Cardiac septum (tissue), 1 donor: ENCODE data around the gene NBEAL2. TPM values are rescaled to one million over a fixed set of nuclear protein-coding genes. Genes with fewer than 3 reads are reported as not detected.
A peak's percentile ranks its signal among the peaks of the same experiment; 100 is the strongest.
"Not testable (repeated sequence)": the region's sequence is repeated elsewhere in the genome, so short reads cannot be mapped to it uniquely, and the experiment has no call there.

ENCODE experiments used
- DNase-seq: peaks from one replicate; pipeline ENCODE4 v3.0.0-alpha.2; 2020; ENCODE audit warnings: low spot score
- intact Hi-C: fragments of 100-400 bp; cut with DNase I; formaldehyde crosslinking; loops from one replicate; pipeline ENCODE4 v1.14.0; 2022
- total RNA-seq: library from RNA; stranded (reverse); fragmentation: NEBNext Ultra II Directional; extraction: Animal tissue kit (Norgen Biotek cat#: 25700); gene quantifications from one replicate; pipeline ENCODE4 v1.2.1, GENCODE V29; 2021
- donor health status: DM: no; HTN: no; CAD: no.

NBEAL2 gene
- total RNA-seq, 1 donor from 2014 or later = 14.2 TPM

DNA sequence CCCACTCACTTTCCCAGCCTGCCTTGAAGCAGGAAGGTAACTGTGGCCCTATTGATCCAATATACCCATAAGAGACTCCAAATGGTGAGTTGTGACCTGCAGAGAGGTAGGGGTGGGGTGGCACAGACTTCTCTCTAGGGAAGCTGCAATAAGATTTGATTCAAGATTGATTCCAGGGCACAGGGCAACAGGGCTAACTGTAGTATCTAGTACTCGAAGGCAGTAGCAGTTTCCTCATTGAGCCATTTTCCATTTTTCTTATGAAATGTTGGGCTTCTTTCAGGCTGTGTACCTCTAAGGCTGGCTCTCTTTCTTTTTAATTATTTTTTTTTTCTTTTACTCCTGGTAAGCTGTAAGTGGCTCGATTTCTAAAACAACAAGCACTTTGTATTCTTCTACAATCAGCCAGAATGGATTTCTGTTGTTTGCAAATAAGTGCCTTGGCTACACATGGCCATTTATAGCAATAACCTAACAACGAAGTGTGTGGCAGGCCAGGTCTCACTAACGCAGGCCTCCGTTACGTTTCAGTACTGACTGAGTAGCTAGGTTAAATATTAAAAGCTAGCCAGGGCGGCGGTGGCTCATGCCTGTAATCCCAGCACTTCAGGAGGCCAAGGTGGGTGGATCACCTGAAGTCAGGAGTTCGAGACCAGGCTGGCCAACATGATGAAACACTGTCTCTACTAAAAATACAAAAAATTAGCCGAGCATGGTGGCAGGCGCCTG, 22.2 kb upstream of the NBEAL2 start:
- DNase-seq = no peak
- intact Hi-C loops = no loop called here

DNA sequence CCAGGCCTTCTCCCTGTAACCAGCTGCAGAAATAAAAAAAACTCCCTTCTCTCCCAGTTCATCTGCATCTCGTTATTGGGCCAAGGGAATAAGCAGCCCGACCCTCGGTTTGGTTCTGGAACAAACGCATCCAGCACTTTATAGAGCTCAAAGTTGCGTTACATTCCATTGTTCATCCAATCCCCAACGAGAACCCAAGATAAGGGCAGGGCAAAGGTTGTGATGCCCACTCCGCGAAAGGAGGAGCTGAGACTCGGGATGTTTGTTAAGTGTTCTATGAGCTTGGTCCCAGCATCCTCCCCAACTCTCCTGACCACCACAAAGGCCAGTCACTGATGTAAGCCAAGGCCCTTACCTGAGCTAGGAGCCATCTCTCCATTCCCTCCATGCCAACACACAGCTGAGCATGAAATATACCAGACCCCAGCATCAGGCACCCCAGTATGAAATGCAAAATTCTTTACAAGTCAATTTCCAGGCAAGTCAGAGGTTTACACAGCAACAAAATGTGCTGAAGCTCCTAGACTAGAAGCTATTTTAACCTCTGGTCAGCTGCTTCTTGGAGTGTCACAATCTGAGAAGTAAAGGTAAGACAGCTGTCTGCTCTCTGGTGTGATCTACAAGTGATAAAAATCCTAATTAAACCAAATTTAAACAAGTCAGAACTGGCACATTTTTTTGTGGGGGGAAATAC, 20.9 kb upstream of the NBEAL2 start:
- no peak for DNase-seq
- intact Hi-C loops = no loop called here

DNA sequence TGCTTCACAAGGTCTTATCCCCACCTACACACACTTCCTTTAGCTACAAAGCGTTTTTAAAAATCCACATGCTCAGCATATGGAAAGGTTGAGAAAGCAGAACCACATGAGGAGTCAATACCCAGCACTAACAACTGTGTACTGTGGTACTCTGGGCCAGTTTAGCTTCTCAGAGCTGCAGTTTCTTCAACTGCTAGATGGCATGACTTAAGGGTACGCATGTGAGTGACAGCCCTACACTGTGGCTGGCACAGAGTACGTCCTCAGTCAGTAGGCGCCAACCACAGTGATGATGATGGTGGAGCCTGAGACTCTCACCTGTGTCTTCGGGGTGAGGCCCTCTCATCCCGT, 20.3 kb upstream of the NBEAL2 start:
- intact Hi-C loops = no loop called here
- no peak for DNase-seq

DNA sequence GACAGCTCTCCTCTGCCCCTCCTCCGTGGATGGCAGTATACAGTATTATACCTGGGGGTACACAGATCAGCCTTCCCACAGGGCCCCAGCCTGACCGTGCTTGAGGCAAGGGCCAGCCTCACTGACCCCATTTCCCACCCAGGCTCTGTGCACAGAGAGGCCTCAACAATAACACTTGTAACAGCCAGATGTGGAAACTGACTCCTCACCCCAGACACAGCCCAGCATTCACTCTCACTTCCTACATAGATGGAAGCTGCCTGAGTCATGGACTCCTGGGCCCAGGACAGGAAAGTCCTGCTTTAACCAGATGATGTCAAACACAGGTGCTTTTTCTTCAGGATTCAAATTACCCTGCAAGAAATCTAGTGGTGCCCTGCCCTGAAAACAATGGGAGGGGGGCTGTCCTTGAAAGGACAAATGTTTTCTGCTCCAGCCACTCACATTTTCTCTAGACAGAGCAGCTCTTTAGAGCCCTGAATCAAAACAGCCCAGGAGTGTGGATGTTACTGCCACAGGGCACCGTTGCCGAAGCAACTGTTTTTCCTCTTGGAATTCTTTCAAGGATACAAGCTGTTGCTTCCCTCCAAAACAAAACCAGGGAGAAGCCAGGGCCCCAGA, 19.3 kb upstream of the NBEAL2 start:
- intact Hi-C loops = no loop called here
- DNase-seq = no peak

DNA sequence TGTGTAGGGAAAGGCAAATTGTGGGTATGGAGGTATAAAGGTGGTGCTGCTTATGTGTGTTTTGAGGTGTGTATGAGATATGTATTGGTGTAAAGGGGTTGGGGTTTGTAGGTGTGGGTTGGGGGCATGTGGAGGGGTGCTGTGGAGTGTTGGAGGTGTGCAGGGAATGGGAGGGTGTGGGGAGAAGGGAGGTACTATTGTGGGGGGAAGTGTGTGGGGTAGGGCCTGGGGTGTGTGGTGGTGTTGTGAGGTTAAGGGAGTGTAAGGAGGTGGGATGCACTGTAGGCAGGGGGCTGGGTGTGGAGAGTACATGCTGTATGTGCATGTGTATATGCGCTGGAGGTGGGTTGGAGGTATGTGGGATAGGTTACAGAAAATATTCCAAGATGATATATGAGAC, 18.6 kb upstream of the NBEAL2 start:
- intact Hi-C loops = no loop called here
- DNase-seq = no peak

DNA sequence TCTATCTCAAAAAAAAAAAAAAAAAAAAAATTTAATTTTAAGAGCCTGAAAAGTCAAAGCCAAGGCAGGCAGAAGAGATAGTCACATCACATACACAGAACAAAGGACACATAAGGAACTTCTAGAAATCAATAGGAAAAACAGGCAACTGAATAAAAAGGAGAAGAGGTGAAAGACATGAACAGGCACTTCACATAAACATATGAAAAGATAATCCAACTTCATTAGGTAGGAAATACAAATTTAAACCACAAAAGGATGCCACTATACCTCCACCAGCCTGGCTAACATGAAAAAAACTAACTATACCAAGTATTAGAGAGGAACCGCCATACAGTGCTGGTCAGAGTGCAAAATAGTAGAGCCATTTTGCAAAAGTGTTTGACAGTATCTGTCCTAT, 17.0 kb upstream of the NBEAL2 start:
- intact Hi-C loops = no loop called here
- no peak for DNase-seq

DNA sequence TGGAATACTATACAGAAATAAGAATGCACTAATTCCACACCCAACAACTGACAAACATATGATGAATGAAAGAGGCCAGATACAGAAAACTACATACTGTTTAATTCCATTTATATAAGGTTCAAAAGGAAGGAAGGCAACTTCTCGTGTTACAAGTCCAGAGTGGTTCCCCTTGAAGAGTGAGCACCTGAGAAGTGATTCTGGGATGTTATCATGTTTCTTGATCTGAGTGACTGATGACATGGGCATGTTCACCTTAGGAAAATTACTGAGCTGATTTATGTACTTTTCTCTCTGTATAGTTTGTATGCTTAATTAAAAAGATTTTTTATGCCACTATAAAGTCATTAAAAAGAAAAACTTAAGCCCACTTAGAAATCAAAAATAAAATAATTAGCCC, 16.5 kb upstream of the NBEAL2 start:
- DNase-seq = no peak
- intact Hi-C loops = no loop called here

DNA sequence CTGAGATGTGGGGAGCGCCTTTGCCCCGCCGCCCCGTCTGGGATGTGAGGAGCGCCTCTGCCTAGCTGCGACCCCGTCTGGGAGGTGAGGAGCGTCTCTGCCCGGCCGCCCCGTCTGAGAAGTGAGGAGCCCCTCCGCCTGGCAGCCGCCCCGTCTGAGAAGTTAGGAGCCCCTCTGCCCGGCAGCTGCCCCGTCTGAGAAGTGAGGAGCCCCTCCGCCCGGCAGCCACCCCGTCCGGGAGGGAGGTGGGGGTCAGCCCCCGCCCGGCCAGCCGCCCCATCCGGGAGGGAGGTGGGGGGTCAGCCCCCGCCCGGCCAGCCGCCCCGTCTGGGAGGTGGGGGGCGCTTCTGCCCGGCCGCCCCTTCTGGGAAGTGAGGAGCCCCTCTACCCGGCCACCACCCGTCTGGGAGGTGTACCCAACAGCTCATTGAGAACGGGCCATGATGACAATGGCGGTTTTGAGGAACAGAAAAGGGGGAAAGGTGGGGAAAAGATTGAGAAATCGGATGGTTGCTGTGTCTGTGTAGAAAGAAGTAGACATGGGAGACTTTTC, 15.4 kb upstream of the NBEAL2 start:
- not testable (repeated sequence) for DNase-seq

DNA sequence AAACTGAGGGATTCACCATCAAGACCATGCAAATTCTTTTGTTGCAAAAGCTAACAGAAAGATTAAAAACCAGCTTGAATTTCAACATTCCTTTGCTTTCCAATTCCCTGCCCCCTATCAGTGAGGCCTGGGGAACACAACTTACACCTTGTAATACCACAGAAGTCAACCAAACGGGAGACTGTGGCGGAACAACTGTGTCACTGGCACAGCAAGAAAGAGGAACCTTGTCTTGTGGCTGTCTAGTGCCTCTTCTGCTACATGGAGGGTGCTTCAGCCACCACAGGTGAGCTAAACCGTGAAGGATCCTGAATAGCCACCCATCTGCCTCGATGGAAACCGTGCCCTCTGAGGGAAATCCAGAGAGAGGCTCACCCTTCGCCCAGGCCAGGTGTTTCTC, 14.3 kb upstream of the NBEAL2 start:
- DNase-seq = no peak
- intact Hi-C loops = no loop called here

More for the DNA sequence above, 15.4 kb upstream of the NBEAL2 start:
- intact Hi-C loops = not testable (repeated sequence)

DNA sequence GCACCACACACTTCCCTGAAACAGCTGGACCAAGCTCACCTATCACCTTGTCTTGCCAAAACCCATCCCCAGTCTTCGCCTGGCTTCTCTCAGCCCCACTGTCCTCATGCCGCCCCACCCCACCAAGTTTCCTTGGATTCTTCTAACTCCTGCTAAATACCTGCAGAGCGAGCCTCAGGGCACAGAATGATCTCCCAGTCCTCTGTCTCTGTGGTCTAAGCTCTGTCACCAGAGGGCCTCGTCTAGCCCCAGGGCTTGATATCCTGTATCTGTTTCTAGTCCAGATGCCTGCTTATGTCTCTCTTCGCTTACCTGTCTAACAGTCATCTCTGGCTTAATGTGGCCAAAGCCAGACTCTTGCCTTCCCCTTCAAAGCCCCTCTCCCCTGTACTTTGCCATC, 12.7 kb upstream of the NBEAL2 start:
- intact Hi-C loops = no loop called here
- no peak for DNase-seq

DNA sequence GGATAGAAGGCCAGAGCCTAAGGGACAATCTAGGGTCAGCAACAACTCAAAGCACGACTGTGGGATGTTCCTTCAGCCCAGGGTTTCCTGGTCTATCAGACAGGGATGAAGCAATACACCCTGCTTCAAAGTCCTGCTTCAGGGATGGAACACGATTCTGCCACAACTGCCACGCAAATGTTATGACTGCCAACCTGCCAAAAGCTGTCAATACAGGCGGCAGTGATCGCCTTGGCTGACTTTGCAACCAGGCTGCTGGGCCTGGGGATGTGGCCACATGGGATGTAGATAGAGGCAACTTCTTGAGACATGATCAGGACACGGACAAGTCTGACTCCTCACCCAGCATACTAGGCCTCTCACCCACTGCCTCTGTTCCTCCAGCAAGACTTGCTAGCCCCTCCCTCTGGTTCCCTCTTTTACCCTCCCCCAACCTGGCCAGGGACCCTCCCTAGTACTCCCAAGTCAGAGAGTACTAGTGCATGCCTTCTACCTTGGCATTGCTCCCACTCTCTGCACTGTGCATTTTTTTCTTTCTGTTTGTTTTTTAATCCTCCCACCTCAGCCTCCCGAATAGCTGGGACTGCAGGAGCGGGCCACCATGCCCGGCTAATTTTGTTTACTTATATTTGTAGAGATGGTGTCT, 10.6 kb upstream of the NBEAL2 start:
- intact Hi-C loops = no loop called here
- DNase-seq = no peak

DNA sequence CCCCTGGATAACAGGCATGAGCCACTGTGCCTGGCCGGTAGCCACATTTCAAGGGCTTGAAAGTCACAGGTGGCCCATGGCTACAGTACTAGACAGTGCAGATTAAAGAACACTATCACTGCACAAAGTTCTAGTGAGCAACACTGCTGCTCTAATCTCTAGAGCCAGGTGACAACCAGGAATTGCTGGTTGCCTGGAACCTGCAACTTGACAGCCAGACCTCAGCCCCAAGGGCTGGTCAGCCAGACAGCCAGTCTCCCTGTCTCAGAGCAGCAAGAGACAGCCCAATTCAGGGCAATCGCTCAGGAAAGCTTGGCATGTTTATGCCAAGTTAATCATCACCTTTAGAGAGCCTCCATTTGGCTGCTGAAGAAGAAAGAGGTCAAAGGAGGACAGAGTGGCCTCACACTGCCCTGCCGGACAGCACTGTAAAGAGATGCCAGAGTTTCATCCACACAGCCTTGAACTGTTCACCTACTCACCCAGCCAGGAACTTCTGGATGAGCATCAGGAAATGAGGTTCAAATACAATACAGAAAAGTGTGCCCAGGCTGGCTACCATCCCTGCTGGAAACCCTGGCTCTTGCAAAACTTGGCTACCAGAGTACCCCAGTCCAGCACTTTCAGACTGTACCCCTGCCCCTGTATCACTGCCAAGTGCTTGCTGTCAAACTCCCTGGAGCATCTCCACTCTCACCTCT, 8.9 kb upstream of the NBEAL2 start:
- DNase-seq = no peak
- intact Hi-C loops = loop anchor here (10.0 kb wide), 1 partner anchor 194 kb away; the partner anchor contains the start of gene SETD2

DNA sequence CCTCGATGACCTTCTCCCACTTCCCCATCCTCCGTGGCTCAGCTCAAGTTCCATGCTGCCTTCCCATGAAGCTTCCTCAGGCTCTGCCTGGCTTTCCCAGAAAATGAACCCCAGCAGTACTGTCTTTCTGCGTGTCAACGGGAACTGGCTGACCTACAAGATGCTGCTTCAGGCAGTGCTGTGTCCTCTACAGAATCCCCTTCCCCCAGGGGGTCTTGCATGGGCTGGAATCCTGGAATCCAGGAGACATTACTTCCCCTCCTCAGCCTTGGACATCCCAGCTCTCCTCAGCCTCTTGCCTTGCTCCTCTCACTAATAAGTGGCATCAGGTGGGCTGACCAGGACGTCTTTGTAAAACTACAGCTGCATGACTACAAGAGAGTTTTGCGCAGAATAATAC, 8.3 kb upstream of the NBEAL2 start:
- peak; percentile 70 for DNase-seq
- intact Hi-C loops = loop anchor here (10.0 kb wide), 1 partner anchor 194 kb away; the partner anchor contains the start of gene SETD2

DNA sequence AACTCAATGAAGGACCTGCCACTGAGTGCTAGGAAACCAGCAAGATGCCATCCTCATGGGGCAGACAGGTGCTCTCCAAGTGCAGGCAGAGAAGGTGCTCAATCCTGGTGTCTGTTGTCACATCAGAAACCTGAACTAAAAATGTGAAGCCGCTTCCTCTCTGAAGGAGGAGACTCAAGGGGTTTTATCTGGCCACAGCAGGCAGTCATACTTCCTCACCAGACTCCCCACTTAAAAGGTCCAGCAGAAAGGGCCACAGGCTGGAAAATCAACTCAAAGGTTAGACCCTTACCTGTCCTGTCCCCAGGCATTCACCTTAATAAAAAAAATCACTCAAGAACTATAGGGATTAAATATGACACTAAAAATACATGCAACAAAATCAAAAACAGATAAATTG, 7.7 kb upstream of the NBEAL2 start:
- DNase-seq = peak; percentile 20
- intact Hi-C loops = loop anchor here (10.0 kb wide), 1 partner anchor 193 kb away; the partner anchor contains the start of gene SETD2

DNA sequence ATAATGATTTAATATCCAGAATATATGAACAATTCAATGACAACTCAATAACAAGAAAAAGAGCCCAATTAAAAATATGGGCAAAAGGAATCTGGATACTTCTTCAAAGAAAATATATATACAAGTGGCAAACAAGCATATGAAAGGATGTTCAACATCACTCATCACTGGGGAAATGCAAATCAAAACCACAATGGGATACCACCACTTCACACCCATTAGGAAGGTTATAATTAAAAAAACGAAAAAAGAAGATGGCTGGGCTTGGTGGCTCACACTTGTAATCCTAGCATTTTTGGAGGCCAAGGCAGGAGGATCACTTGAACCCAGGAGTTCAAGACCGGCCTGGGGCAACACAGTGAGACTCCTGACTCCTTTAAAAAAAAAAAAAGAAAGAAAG, 7.1 kb upstream of the NBEAL2 start:
- DNase-seq = no peak
- intact Hi-C loops = loop anchor here (10.0 kb wide), 1 partner anchor 192 kb away; the partner anchor contains the start of gene SETD2

DNA sequence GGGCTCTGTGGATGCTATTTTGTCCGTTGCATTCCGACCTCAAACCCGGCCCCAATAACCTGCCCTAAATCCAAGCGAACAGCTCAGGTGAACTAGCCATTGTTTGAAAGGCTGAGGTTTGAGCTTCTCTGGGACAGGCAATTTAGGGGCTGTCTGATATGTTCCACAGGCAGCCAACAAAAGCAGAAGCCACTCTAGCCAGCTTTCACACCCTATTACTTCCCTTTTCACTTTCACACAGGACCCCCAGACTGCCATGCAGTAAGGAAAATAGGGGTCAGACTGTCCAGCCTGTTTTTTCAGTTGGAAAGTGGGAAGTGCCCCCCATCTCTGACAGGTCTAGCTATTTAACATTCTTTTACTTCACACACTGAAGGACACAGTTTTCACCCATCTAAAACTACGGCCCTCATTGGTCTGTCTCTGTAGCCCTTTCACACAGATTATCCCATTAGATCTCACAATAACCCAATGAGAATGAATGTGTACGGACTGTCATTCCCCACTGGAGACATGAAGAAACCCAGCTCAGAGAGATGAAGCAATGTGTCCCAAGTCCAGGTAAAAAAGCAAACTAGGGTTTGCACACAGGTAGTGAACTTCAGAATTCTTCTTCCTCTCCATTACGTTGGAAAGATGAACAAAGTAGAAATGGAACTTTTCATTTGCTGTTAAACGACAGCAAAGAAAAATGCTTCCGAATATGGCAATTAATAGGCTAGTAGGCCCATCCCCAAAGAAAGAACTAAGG, 4.9 kb upstream of the NBEAL2 start:
- intact Hi-C loops = loop anchor here (10.0 kb wide), 1 partner anchor 190 kb away; the partner anchor contains the start of gene SETD2
- peak; percentile 17 for DNase-seq

DNA sequence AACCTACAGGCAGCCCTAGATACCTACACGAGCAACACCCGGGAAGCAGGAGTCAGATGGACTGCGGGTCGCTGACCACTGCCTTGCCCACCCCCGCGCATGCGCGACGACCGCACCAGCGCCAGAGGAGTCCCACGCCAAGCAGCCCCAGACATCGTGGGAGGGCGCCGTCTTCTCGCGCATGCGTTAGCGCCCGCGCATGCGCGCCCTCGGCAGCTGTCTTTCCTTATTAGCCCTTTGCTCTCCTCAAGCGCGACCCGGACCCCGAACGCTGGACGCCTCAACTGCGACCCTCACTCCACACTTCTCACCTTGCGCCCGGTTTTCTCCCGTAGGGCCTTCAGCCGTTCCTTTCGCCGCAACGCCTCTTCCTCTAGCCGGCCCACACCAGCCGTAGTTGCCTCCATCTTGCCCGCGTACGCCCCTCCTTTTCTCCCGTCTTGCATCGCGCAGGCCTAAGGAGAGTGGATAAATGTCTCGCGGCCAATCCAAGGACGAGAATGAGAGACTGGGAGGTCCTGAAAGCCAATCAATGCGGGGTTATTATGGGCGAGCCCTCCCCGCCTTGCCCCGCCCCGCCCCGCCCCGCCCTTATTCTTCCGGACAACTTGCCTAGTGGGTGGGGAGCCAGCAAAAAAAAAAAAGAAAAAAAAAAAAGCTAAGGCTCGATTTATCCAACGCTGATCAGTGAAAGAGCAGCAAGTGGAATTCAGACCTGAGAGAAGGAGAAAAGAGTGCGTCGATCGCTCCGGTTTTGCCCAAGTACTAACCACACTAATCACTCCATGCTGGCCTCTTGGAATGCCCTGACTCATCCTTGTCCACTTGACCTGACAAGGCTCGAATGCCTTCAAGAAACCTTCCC, 2.9 kb upstream of the NBEAL2 start, which contains the start of gene CCDC12:
TSS of gene CCDC12 (minus strand) at position 420 of the 865 bp plus-strand sequence. CDS start at position 407, 13 bp downstream.
- DNase-seq = peak; percentile 98
- intact Hi-C loops = loop anchor here (2.0 to 10.0 kb wide), 2 partner anchors 28 to 188 kb away; partner anchors contain the start of gene SETD2
